EL (cell line): Measurements from ENCODE around the gene FNDC7.
A peak's percentile ranks its signal among the peaks of the same experiment; 100 is the strongest.
"Not testable (repeated sequence)": the region's sequence is repeated elsewhere in the genome, so short reads cannot be mapped to it uniquely, and the experiment has no call there.

Experiments used
- DNase-seq: peaks from one replicate; pipeline ENCODE4 v3.0.0-alpha.2; 2016

FNDC7 gene

GRCh38 chr1:108712606-108713150, at the start of gene FNDC7:
Gene FNDC7 (plus strand): TSS chr1:108712908. CDS start chr1:108712934, 26 bp downstream.
- DNase-seq: peak; percentile 13

- no peak for DNase-seq
Observed at GRCh38 chr1:108663074-108663473, 49.6 kb upstream of the FNDC7 start.

GRCh38 chr1:108664481-108664880, 48.2 kb upstream of the FNDC7 start:
- DNase-seq: no peak

- DNase-seq: no peak
Observed at GRCh38 chr1:108665067-108665466, 47.6 kb upstream of the FNDC7 start.

- DNase-seq: no peak
Observed at GRCh38 chr1:108665771-108666170, 46.9 kb upstream of the FNDC7 start.

GRCh38 chr1:108667422-108667821, 45.3 kb upstream of the FNDC7 start:
- DNase-seq: not testable (repeated sequence)

GRCh38 chr1:108668777-108669176, 43.9 kb upstream of the FNDC7 start:
- DNase-seq: no peak

GRCh38 chr1:108669679-108670078, 43.0 kb upstream of the FNDC7 start:
- DNase-seq: no peak

- peak; percentile 24 for DNase-seq
Observed at GRCh38 chr1:108670131-108670773, 42.5 kb upstream of the FNDC7 start.

- no peak for DNase-seq
Observed at GRCh38 chr1:108671143-108671542, 41.6 kb upstream of the FNDC7 start.

GRCh38 chr1:108678706-108679105, 34.0 kb upstream of the FNDC7 start:
- no peak for DNase-seq

- DNase-seq: no peak
Observed at GRCh38 chr1:108679586-108680213, 33.0 kb upstream of the FNDC7 start.

- DNase-seq: not testable (repeated sequence)
Observed at GRCh38 chr1:108681701-108682100, 31.0 kb upstream of the FNDC7 start.

- DNase-seq: no peak
Observed at GRCh38 chr1:108685529-108685928, 27.2 kb upstream of the FNDC7 start.

GRCh38 chr1:108686614-108687313, 25.9 kb upstream of the FNDC7 start:
- DNase-seq: peak; percentile 69

GRCh38 chr1:108691128-108691941, 21.4 kb upstream of the FNDC7 start:
- DNase-seq: no peak

- DNase-seq: peak; percentile 93
Observed at GRCh38 chr1:108691942-108692723, 20.6 kb upstream of the FNDC7 start, which contains the start of gene PRPF38B. Gene PRPF38B (plus strand): TSS chr1:108692310. CDS start chr1:108692592, 282 bp downstream.

- DNase-seq: peak; percentile 73
Observed at GRCh38 chr1:108692724-108693655, 19.7 kb upstream of the FNDC7 start.

GRCh38 chr1:108695535-108695934, 17.2 kb upstream of the FNDC7 start:
- DNase-seq: no peak
